MM.1S (cell line): ENCODE results near the gene ARV1.
"Not testable (repeated sequence)": the region's sequence is repeated elsewhere in the genome, so short reads cannot be mapped to it uniquely, and the experiment has no call there.

Experiments used
- DNase-seq: peaks from one replicate; pipeline ENCODE4 v3.0.0-alpha.2; 2015
- H2AFZ ChIP-seq: fragments of 300-600 bp; sonication (generic); 2 replicates; pipeline ENCODE4 v1.6.0; 2016; ENCODE audit warnings: antibody characterized with exemption, low read length
- H3F3A ChIP-seq: fragments of 300-600 bp; sonication (generic); 2 replicates; pipeline ENCODE4 v1.6.1; 2016; ENCODE audit warnings: mild to moderate bottlenecking, antibody characterized with exemption, low read length, moderate library complexity, mixed read lengths; ENCODE audit not compliant: insufficient read depth
- H3K27ac ChIP-seq: fragments of 300-600 bp; sonication (generic); 2 replicates; pipeline ENCODE4 v1.5.1; 2016; ENCODE audit warnings: mild to moderate bottlenecking, low read length
- H3K27me3 ChIP-seq: fragments of 300-600 bp; sonication (generic); replicated peaks from 2 replicates; pipeline ENCODE4 v1.6.0; 2016; ENCODE audit warnings: low read length; ENCODE audit not compliant: insufficient read depth
- H3K36me3 ChIP-seq: fragments of 300-600 bp; sonication (generic); replicated peaks from 2 replicates; pipeline ENCODE4 v1.6.1; 2016; ENCODE audit warnings: mild to moderate bottlenecking, low read length, mixed read lengths; ENCODE audit not compliant: insufficient read depth
- H3K4me1 ChIP-seq: fragments of 300-600 bp; sonication (generic); 2 replicates; pipeline ENCODE4 v1.6.1; 2016; ENCODE audit warnings: low read length, mixed read lengths
- H3K4me2 ChIP-seq: fragments of 300-600 bp; sonication (generic); 2 replicates; pipeline ENCODE4 v1.6.0; 2016; ENCODE audit warnings: low read depth, low read length
- H3K4me3 ChIP-seq: fragments of 300-600 bp; sonication (generic); 2 replicates; pipeline ENCODE4 v1.5.1; 2016; ENCODE audit warnings: low read length, mixed read lengths
- H3K79me2 ChIP-seq: fragments of 300-600 bp; sonication (generic); 2 replicates; pipeline ENCODE4 v1.6.1; 2016; ENCODE audit warnings: mixed run types, low read length, mixed read lengths
- H3K9ac ChIP-seq: fragments of 300-600 bp; sonication (generic); 2 replicates; pipeline ENCODE4 v1.6.1; 2016; ENCODE audit warnings: low read length, mixed read lengths
- H3K9me2 ChIP-seq: fragments of 300-600 bp; sonication (generic); replicated peaks from 2 replicates; pipeline ENCODE4 v1.6.1; 2016; ENCODE audit warnings: mild to moderate bottlenecking, low read length, mixed read lengths; ENCODE audit not compliant: insufficient read depth
- H3K9me3 ChIP-seq: fragments of 300-600 bp; sonication (generic); replicated peaks from 2 replicates; pipeline ENCODE4 v1.6.1; 2016; ENCODE audit warnings: mild to moderate bottlenecking, low read length, mixed read lengths; ENCODE audit not compliant: insufficient read depth
- H4K20me1 ChIP-seq: fragments of 300-600 bp; sonication (generic); 2 replicates; pipeline ENCODE4 v1.6.1; 2016; ENCODE audit warnings: mild to moderate bottlenecking, low read length, moderate library complexity, mixed read lengths; ENCODE audit not compliant: insufficient read depth
- EZH2 ChIP-seq: fragments of 300-600 bp; sonication (generic); optimal IDR thresholded peaks from 2 replicates; pipeline ENCODE3; 2017; ENCODE audit warnings: low read depth, mild to moderate bottlenecking, antibody characterized with exemption, low read length, mixed read lengths
- EZH2phosphoT487 ChIP-seq: fragments of 300-600 bp; sonication (generic); IDR thresholded peaks from 2 replicates; pipeline ENCODE4 v1.6.1; 2018; ENCODE audit warnings: antibody characterized with exemption, low read length
- TF ChIP-seq, protein P1 (sequence below): fragments of 300-600 bp; sonication (generic); IDR thresholded peaks from 2 replicates; pipeline ENCODE4 v1.5.1; 2016; ENCODE audit warnings: antibody characterized with exemption, low read length, mixed read lengths

ARV1 gene

GRCh38 chr1:231046730-231047395 is 68.0 kb downstream of the ARV1 start:
- H3F3A ChIP-seq = no peaks in the 10 kb centered on the region
- DNase-seq = no peak
- H3K9me2 ChIP-seq = no peaks in the 10 kb centered on the region
- no peaks in the 10 kb centered on the region for H3K27me3 ChIP-seq
- no peaks in the 10 kb centered on the region for H3K36me3 ChIP-seq
- H3K4me3 ChIP-seq = no peak overlapping the region
- no peaks in the 10 kb centered on the region for H3K79me2 ChIP-seq
- H2AFZ ChIP-seq = no peak overlapping the region
- no peaks in the 10 kb centered on the region for H3K4me1 ChIP-seq
- no peaks in the 10 kb centered on the region for H3K9me3 ChIP-seq
- TF ChIP-seq EZH2phosphoT487 (no peak), EZH2 (no peak)
- TF ChIP-seq, protein P1, sequence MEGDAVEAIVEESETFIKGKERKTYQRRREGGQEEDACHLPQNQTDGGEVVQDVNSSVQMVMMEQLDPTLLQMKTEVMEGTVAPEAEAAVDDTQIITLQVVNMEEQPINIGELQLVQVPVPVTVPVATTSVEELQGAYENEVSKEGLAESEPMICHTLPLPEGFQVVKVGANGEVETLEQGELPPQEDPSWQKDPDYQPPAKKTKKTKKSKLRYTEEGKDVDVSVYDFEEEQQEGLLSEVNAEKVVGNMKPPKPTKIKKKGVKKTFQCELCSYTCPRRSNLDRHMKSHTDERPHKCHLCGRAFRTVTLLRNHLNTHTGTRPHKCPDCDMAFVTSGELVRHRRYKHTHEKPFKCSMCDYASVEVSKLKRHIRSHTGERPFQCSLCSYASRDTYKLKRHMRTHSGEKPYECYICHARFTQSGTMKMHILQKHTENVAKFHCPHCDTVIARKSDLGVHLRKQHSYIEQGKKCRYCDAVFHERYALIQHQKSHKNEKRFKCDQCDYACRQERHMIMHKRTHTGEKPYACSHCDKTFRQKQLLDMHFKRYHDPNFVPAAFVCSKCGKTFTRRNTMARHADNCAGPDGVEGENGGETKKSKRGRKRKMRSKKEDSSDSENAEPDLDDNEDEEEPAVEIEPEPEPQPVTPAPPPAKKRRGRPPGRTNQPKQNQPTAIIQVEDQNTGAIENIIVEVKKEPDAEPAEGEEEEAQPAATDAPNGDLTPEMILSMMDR = no peak
- no peak overlapping the region for H3K9ac ChIP-seq
- H4K20me1 ChIP-seq = no peaks in the 10 kb centered on the region
- no peak overlapping the region for H3K4me2 ChIP-seq
- H3K27ac ChIP-seq = no peak overlapping the region

- not testable (repeated sequence) for H3K4me3 ChIP-seq, H3K27me3 ChIP-seq, H3K9ac ChIP-seq, H3K4me1 ChIP-seq, H3F3A ChIP-seq, H4K20me1 ChIP-seq, H3K9me3 ChIP-seq, H3K9me2 ChIP-seq, H3K36me3 ChIP-seq, H3K27ac ChIP-seq, H2AFZ ChIP-seq, H3K4me2 ChIP-seq, H3K79me2 ChIP-seq, DNase-seq
Observed at GRCh38 chr1:231047529-231047928, 68.6 kb downstream of the ARV1 start.

DNA sequence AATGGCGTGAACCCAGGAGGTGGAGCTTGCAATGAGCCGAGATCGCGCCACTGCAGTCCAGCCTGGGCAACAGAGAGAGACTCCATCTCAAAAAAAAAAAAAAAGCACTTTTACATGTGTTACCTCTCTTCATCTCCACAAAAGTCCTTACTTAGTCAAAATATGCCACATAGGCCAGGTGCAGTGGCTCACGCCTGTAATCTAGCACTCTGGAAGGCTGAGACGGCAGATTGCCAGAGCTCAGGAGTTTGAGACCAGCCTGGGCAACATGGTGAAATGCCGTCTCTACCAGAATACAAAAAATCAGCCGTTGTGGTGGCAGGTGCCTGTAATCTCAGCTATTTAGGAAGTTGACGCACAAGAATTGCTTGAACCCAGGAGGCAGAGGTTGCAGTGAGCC is 69.5 kb downstream of the ARV1 start:
- not testable (repeated sequence) for H3F3A ChIP-seq, H3K4me1 ChIP-seq, H3K9ac ChIP-seq, H3K27ac ChIP-seq, H3K9me3 ChIP-seq, H3K36me3 ChIP-seq, H3K4me3 ChIP-seq, H3K9me2 ChIP-seq, H2AFZ ChIP-seq, H3K4me2 ChIP-seq, DNase-seq, H3K79me2 ChIP-seq, H3K27me3 ChIP-seq, H4K20me1 ChIP-seq

- TF ChIP-seq EZH2 (no peak), EZH2phosphoT487 (no peak)
- TF ChIP-seq, protein P1 = no peak
- Histone ChIP-seq H3K79me2 (no peaks in the 10 kb centered on the region), H3K27ac (no peak overlapping the region), H3K4me1 (peaks cover 5% of the 10 kb centered on the region), H3K4me2 (no peak overlapping the region), H3K27me3 (no peaks in the 10 kb centered on the region), H3K36me3 (no peaks in the 10 kb centered on the region), H2AFZ (no peak overlapping the region), H3F3A (peaks cover 10% of the 10 kb centered on the region; the same call in 1 of the 2 replicates), H3K9me2 (no peaks in the 10 kb centered on the region), H3K4me3 (no peak overlapping the region), H4K20me1 (no peaks in the 10 kb centered on the region), H3K9me3 (no peaks in the 10 kb centered on the region), H3K9ac (no peak overlapping the region)
- no peak for DNase-seq
Observed at GRCh38 chr1:231049121-231049979, 70.5 kb downstream of the ARV1 start.
